Activated naive CD8-positive, alpha-beta T cell (primary cell): Measurements from ENCODE around the gene PEX12.
A peak's percentile ranks its signal among the peaks of the same experiment; 100 is the strongest.

Experiments
- H3K27ac Mint-ChIP-seq: one replicate; pipeline ENCODE4 v1.8.0; 2021; ENCODE audit warnings: mixed read lengths
- H3K27me3 Mint-ChIP-seq: one replicate; pipeline ENCODE4 v1.8.0; 2021; ENCODE audit warnings: mixed read lengths
- H3K36me3 Mint-ChIP-seq: one replicate; pipeline ENCODE4 v1.8.0; 2021; ENCODE audit warnings: mixed read lengths
- H3K4me1 Mint-ChIP-seq: one replicate; pipeline ENCODE4 v1.8.0; 2021; ENCODE audit warnings: low read depth, mixed read lengths
- H3K4me3 Mint-ChIP-seq: one replicate; pipeline ENCODE4 v1.8.0; 2021; ENCODE audit warnings: mild to moderate bottlenecking, mixed read lengths
- H3K9me3 Mint-ChIP-seq: one replicate; pipeline ENCODE4 v1.8.0; 2021; ENCODE audit warnings: low read depth, mixed read lengths

Gene PEX12

DNA sequence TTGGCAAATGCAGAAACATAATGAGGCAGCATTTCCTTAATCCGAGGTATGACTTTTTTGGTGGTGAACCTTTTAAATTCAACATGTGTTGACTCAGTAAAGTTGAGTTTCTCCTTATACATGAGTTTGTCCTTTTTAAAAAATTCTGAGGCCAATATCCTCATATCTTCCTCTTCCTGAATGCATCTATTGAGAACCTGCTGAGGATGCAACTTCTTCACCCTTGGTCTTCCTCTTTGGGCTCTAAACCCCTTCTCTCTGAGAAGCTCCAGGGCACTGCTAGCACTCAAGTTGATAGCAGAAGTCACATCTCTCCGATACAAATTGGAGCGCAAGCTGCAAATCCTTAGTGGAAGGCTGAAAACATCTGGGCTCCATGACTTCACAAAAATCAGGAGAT is 21.0 kb downstream of the PEX12 start:
- Mint-ChIP-seq H3K9me3 (no peaks in the 10 kb centered on the region), H3K36me3 (no peaks in the 10 kb centered on the region), H3K4me3 (no peak overlapping the region), H3K27me3 (peaks cover 4% of the 10 kb centered on the region), H3K4me1 (peaks cover 3% of the 10 kb centered on the region), H3K27ac (no peak overlapping the region)

DNA sequence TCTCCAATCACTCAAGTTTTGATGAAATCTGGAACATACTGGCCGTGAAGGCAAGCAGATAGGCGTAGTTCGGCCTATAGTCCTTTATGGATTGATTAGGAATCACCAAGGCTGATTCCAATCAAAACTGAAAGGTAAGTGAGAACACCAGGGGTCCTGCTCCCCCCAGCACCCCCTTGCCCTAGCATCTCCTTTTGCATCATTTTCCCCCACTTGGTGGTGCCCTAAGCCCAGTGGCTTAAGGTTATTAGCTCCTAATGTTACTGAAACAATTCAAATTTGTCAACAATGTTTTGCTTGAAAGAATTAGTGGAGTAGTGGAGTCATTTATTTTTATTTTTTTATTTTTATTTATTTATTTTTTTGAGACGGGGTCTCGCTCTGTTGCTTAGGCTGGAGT is 22.7 kb downstream of the PEX12 start:
- Mint-ChIP-seq H3K27me3 (peaks cover 4% of the 10 kb centered on the region), H3K27ac (no peak overlapping the region), H3K36me3 (no peaks in the 10 kb centered on the region), H3K9me3 (no peaks in the 10 kb centered on the region), H3K4me3 (no peak overlapping the region), H3K4me1 (peaks cover under 1% of the 10 kb centered on the region)

DNA sequence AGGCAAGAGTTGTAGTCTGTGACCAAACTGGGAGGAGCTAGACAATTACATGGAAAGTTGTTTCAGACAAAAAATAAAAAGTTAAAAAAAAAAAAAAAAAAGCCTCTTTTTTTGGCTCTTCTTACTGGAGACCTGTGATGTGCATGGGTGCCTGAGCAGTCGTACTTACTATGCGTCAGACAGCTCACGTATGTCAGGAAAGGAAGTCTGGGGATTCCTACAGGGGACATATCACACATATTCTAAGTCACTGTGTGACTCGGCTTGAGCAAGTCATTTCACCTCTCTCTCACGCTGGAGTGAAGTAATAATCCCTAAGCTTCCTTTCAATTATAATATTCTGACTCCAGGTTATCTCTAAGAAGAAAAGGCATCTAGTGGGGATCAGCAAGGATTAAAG is 23.7 kb downstream of the PEX12 start:
- H3K27me3 Mint-ChIP-seq, result no peaks in the 10 kb centered on the region
- H3K4me1 Mint-ChIP-seq, result no peaks in the 10 kb centered on the region
- no peaks in the 10 kb centered on the region for H3K9me3 Mint-ChIP-seq
- H3K27ac Mint-ChIP-seq, result no peak overlapping the region
- no peaks in the 10 kb centered on the region for H3K36me3 Mint-ChIP-seq
- H3K4me3 Mint-ChIP-seq, result no peak overlapping the region

DNA sequence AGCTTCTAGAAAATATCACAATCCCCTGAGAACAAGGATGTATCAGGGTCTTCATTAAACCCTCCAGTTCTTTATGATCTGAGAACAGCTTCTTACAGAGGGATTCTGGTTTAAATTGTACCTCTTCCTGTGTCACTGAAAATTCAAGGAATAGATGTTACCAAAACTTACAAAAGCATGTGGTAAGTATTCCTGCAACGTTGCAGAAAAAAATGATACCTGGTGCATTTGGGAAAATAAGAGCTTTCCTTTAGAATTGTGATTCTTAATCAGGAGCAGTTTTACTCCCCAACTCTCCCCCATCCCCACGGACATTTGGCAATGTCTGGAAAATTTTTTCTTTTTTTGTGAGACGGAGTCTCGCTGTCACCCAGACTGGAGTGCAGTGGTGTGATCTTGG is 25.1 kb downstream of the PEX12 start:
- Mint-ChIP-seq H3K27me3 (no peaks in the 10 kb centered on the region), H3K9me3 (no peaks in the 10 kb centered on the region), H3K4me1 (no peaks in the 10 kb centered on the region), H3K36me3 (peaks cover 3% of the 10 kb centered on the region), H3K27ac (no peak overlapping the region), H3K4me3 (no peak overlapping the region)

DNA sequence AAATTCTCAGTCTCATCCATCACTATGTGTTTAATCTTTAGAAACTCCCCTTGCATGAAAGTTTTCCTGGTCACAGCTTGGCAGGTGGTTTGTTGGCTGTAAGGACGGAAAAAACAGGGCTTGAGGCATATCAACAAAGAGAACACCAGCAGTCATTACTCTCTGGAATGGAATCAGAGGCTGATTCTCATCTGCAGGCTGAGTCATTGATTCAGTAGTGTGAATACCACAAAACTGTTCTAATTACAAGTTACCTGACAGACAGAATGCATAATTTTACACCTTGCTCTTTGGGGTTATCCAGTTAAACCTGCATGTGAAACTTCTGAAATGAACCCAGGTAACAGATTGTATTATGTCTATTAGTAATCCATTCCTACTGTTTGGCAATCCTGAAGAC is 29.4 kb downstream of the PEX12 start:
- peaks cover 3% of the 10 kb centered on the region for H3K36me3 Mint-ChIP-seq
- H3K27ac Mint-ChIP-seq, result no peak overlapping the region
- peaks cover 7% of the 10 kb centered on the region for H3K4me1 Mint-ChIP-seq
- H3K4me3 Mint-ChIP-seq, result no peak overlapping the region
- no peaks in the 10 kb centered on the region for H3K27me3 Mint-ChIP-seq
- H3K9me3 Mint-ChIP-seq, result no peaks in the 10 kb centered on the region

DNA sequence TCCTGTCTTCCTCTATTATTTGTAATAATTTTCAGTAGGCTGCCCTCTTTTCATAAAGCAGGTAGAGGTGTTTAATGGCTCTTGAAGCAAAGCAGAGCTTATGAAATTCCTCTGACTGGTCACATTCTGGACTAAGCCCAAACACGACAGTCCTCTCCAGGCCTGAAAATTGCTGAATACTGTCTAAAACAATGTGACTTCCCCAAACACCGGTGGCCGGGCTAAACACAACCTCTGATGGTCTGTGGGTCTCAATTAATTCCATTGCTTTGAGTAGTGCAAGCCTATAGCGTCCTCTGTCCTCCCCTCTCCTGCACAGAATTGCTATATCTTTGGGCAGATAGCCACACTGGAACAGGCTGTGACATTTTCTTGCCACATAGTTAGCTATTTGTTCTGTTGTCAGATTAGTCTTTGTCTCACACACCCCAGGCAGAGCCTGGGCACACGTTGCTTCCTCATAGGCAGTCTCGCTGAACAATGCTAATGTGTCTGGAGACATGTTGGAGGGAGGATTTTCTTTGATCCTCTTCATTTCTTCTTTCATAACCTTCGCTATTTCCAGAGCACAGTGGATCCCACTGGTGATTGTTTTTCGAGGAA is 30.1 kb downstream of the PEX12 start:
- H3K9me3 Mint-ChIP-seq, result no peaks in the 10 kb centered on the region
- peaks cover 14% of the 10 kb centered on the region for H3K4me1 Mint-ChIP-seq
- peaks cover 3% of the 10 kb centered on the region for H3K36me3 Mint-ChIP-seq
- H3K4me3 Mint-ChIP-seq, result no peak overlapping the region
- H3K27ac Mint-ChIP-seq, result no peak overlapping the region
- no peaks in the 10 kb centered on the region for H3K27me3 Mint-ChIP-seq

DNA sequence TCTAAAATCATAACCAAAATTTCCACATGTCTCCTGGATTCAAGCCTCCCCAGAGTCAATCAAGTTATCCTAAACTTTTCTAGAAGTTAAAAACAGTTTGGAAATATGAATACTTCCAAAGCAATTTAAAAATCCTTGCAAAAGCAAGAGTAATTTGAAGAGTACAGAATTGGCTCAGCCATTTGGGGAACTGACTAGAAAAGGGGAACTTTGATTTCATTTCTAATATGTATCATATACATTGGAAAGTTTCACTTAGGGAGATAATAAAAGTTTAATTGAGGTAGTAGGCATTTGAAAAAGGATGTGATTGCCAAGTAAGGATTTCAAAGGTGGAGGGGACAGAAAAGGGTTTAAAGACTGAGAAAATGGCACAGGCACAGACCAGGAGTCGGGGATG is 31.9 kb downstream of the PEX12 start:
- Mint-ChIP-seq H3K27ac (no peak overlapping the region), H3K27me3 (no peaks in the 10 kb centered on the region), H3K9me3 (no peaks in the 10 kb centered on the region), H3K4me3 (no peak overlapping the region), H3K4me1 (peaks cover 22% of the 10 kb centered on the region), H3K36me3 (peaks cover 3% of the 10 kb centered on the region)

DNA sequence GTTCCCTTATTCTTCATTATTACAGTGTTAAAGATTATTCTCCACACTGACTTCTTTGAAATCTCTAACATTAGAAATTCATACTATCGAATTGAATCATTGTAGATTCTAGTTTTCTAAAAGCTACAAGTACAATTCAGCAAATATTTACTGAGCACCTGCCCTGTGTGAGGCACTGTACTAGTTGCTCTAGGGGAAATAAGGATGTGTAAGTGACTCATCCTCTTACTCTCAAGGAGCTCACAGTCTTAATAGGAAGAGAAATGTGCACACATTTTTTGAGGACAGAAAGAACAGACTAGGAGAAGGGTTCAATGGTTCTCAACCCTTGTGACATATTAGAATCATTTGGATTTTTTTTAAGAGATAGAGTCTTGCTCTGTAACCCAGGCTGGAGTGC is 33.2 kb downstream of the PEX12 start:
- H3K36me3 Mint-ChIP-seq, result peaks cover 3% of the 10 kb centered on the region
- no peak overlapping the region for H3K4me3 Mint-ChIP-seq
- peaks cover 33% of the 10 kb centered on the region for H3K4me1 Mint-ChIP-seq
- H3K9me3 Mint-ChIP-seq, result no peaks in the 10 kb centered on the region
- H3K27me3 Mint-ChIP-seq, result no peaks in the 10 kb centered on the region
- no peak overlapping the region for H3K27ac Mint-ChIP-seq

DNA sequence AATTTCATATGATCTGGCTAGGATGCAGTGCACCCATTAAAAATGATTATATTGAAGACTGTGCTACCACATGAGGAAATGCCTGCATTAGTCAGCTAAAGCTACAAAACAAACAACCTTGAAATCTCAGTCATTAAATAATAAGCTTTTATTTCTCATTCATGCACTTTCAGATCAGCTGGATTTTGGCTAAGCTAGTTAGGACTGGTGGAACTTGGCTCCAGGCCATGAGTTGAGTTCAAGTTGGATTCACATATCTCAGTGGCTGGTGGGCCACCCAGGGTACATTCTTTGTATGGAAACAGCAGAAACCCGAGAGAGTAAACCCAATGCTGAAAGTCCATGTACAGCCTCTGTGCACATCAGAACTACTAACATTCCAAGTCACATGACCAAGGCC is 34.5 kb downstream of the PEX12 start:
- no peak overlapping the region for H3K4me3 Mint-ChIP-seq
- no peaks in the 10 kb centered on the region for H3K9me3 Mint-ChIP-seq
- H3K27ac Mint-ChIP-seq, result no peak overlapping the region
- peaks cover 3% of the 10 kb centered on the region for H3K36me3 Mint-ChIP-seq
- no peaks in the 10 kb centered on the region for H3K27me3 Mint-ChIP-seq
- peaks cover 46% of the 10 kb centered on the region for H3K4me1 Mint-ChIP-seq

DNA sequence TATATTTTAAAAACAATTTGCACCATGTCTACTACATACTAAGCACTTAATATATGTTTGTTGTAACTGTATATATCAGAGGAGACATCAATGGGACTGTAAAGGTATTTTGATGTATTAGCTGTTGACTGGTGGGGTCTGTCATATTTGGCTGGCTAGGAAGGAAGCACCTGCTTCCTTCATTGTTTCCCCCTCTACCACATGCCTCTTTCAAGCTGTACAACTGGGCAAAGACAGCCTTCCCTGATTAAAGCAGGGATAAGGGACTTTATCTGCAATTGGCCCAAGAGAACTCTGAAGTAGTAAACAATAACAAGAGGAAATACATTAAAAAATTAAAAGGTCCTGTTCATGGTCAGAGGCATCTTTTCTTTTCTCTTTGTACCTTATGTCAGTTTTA is 35.4 kb downstream of the PEX12 start:
- H3K4me1 Mint-ChIP-seq, result peaks cover 55% of the 10 kb centered on the region
- no peaks in the 10 kb centered on the region for H3K9me3 Mint-ChIP-seq
- H3K36me3 Mint-ChIP-seq, result no peaks in the 10 kb centered on the region
- H3K4me3 Mint-ChIP-seq, result no peak overlapping the region
- H3K27me3 Mint-ChIP-seq, result no peaks in the 10 kb centered on the region
- H3K27ac Mint-ChIP-seq, result peak overlapping the region; percentile 54

DNA sequence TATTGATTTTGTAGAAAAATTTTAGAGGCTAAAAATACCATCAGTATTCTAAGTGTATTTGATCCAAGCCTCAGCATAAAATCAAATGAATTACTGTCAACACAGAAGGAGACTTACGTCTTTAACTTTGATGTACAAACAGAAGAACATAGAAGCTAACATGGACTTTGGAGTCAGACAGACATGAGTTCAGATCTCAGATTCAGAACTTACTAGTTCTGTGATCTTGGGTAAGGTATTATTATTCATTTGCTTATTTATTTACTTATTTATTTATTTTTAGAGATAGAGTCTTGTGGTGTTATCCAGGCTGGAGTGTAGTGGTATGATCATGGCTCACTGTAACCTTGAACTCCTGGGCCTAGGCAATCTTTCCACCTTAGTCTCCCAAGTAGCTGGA is 36.9 kb downstream of the PEX12 start:
- H3K4me3 Mint-ChIP-seq, result peak overlapping the region; percentile 95
- no peaks in the 10 kb centered on the region for H3K9me3 Mint-ChIP-seq
- H3K36me3 Mint-ChIP-seq, result no peaks in the 10 kb centered on the region
- peaks cover 67% of the 10 kb centered on the region for H3K4me1 Mint-ChIP-seq
- H3K27ac Mint-ChIP-seq, result peak overlapping the region; percentile 100
- H3K27me3 Mint-ChIP-seq, result no peaks in the 10 kb centered on the region

DNA sequence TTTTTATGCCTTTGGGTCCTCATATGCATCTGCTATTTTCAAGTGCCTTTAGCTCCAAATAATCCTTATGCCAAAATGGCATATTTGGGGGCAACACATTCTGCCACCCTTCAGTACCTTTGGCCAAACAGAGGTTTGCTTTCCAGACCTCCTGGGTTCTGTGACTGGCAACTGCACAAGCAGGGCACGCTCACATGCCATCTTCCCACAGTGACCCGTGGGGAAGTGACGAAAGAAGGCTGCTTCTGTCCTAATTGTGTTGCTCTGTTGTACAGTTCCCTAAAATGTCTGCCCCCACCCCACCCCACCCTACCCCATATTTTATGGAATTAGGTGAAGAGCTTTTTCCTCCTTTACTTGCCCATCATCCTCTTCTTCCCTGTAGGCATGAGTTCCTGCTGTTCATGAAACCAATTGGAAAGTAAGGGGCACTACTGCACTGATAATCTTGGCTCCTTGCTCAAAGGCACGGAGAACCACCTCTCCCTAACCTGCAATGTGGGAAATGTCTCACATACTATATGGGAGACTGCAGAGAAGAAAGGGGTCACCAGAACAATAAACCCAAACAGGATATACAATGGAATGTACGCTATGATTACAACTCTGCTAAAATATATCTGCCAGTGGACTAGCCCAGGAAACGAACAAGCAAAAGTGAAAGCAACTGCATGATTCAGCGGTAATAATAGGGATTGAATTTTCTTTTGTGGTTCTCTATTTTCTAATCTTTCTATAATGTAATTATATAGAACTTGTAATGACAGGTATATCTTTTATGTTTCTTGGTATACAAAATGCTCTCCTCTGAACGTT is 37.6 kb downstream of the PEX12 start:
- Mint-ChIP-seq H3K36me3 (no peaks in the 10 kb centered on the region), H3K9me3 (no peaks in the 10 kb centered on the region), H3K4me1 (peaks cover 72% of the 10 kb centered on the region), H3K27ac (peak overlapping the region; percentile 100), H3K27me3 (no peaks in the 10 kb centered on the region), H3K4me3 (peak overlapping the region; percentile 95)

DNA sequence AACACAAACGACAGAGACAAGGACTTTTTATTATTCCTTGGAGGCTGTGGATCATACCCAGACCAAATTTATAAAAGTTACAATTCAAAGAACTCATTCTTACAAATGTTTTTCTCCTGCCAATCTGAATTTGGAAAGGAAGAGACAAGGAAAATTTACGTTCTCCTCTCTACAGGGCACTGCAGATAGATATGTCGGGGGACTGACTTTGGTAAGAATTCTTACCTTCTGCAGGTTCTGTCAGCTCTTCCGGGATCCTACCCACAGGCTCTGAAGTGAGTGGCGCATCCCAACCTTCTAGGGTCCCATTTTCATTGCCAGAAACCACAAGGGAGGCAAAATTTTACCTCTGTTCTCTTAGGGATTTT is 38.7 kb downstream of the PEX12 start:
- H3K9me3 Mint-ChIP-seq, result no peaks in the 10 kb centered on the region

DNA sequence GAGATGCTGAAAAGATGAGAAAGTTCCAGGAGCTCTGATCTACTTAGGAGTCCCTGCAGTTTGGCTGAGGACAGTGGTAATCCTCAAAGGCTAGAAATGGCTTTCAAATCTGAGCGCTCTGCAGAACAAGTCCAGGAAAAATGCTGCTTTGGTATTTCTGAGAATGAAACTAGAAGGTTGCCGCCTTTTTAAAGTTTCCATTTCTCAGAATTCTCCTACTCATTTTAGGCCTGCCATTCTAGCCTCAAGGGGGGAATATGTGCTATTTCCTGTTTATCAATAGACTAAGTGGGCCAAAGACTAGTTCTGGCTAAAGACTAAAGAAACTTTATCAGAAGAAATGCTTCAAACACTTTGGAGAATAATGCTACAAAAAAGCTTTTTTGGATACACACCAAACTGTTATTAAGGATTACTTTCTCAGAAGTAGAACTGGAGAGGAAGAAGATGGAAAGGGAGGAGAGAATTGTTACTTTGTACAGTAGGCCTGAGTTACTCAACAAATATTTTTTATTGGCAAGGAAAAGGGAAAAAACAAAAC is 40.7 kb downstream of the PEX12 start, which contains the start of gene SLFN12L:
SLFN12L (minus strand) TSS at position 78 of the 541 bp plus-strand sequence. CDS start 15,314 bp downstream, outside the sequence.
- peak within 1 kb of the TSS; percentile 87 for H3K4me3 Mint-ChIP-seq

More for the DNA sequence above, 38.7 kb downstream of the PEX12 start:
- no peaks in the 10 kb centered on the region for H3K36me3 Mint-ChIP-seq
- peaks cover 72% of the 10 kb centered on the region for H3K4me1 Mint-ChIP-seq
- no peaks in the 10 kb centered on the region for H3K27me3 Mint-ChIP-seq
- peak overlapping the region; percentile 95 for H3K4me3 Mint-ChIP-seq
- H3K27ac Mint-ChIP-seq, result peak overlapping the region; percentile 100

DNA sequence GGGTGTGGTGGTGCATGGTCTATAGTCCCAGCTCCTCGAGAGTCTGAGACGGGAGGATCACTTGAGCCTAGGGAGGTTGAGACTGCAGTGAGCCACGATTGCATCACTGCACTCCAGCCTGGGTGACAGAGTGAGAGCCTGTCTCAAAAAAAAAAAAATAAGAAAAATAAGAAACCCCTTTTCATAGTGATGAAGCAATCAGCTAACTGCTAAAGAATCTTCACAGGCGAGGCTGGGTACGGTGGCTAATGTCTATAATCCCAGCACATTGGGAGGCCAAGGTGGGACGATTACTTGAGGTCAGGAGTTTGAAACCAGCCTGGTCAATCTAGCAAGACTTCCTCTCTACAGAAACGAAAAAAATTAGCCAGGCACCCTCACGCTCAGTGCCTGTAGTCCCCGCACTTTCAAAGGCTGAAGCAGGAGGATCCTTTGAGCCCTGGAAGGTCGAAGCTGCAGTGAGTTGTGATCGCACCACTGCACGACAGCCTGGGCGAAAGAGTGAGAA is 41.7 kb downstream of the PEX12 start:
- Mint-ChIP-seq H3K4me1 (peaks cover 78% of the 10 kb centered on the region), H3K36me3 (peaks cover 4% of the 10 kb centered on the region), H3K27me3 (no peaks in the 10 kb centered on the region), H3K9me3 (no peaks in the 10 kb centered on the region), H3K4me3 (peak overlapping the region; percentile 87), H3K27ac (peak overlapping the region; percentile 100)

More for the DNA sequence above, 40.7 kb downstream of the PEX12 start, which contains the start of gene SLFN12L:
- Mint-ChIP-seq H3K27me3 (no peaks in the 10 kb centered on the region), H3K36me3 (peaks cover 4% of the 10 kb centered on the region), H3K27ac (peak within 1 kb of the TSS; percentile 100), H3K9me3 (no peaks in the 10 kb centered on the region), H3K4me1 (peaks cover 71% of the 10 kb centered on the region)
